GM19438 (cell line): ENCODE data around the gene C5orf22.
"Not testable (repeated sequence)": the region's sequence is repeated elsewhere in the genome, so short reads cannot be mapped to it uniquely, and the experiment has no call there.

ENCODE experiments used
- ATAC-seq: cut with Tn5 transposase; IDR thresholded peaks from one replicate; pipeline ENCODE4 v1.9.1; 2021; ENCODE audit warnings: low read depth; ENCODE audit not compliant: unreplicated experiment

Gene C5orf22

GRCh38 chr5:31531888-31532547, at the start of gene C5orf22, which contains the start of gene DROSHA:
Gene C5orf22 (plus strand): TSS chr5:31532301. CDS start chr5:31532393, 92 bp downstream.
Gene DROSHA (minus strand): TSS chr5:31532093. CDS start chr5:31529059, 3,034 bp downstream.
- ATAC-seq: peak; percentile 86

GRCh38 chr5:31485376-31486207, 46.5 kb upstream of the C5orf22 start:
- ATAC-seq: no peak

GRCh38 chr5:31486441-31486840, 45.7 kb upstream of the C5orf22 start:
- ATAC-seq: no peak

GRCh38 chr5:31487506-31487905, 44.6 kb upstream of the C5orf22 start:
- ATAC-seq: no peak

- ATAC-seq: no peak
Measured at GRCh38 chr5:31492869-31493268, 39.2 kb upstream of the C5orf22 start.

- ATAC-seq: no peak
Measured at GRCh38 chr5:31495336-31495735, 36.8 kb upstream of the C5orf22 start.

- no peak for ATAC-seq
Measured at GRCh38 chr5:31496301-31496700, 35.8 kb upstream of the C5orf22 start.

- no peak for ATAC-seq
Measured at GRCh38 chr5:31496891-31497290, 35.2 kb upstream of the C5orf22 start.

- ATAC-seq: no peak
Measured at GRCh38 chr5:31500256-31500655, 31.8 kb upstream of the C5orf22 start.

- ATAC-seq: no peak
Measured at GRCh38 chr5:31502506-31502905, 29.6 kb upstream of the C5orf22 start.

- no peak for ATAC-seq
Measured at GRCh38 chr5:31504529-31504928, 27.6 kb upstream of the C5orf22 start.

GRCh38 chr5:31511305-31511704, 20.8 kb upstream of the C5orf22 start:
- no peak for ATAC-seq

GRCh38 chr5:31516802-31517201, 15.3 kb upstream of the C5orf22 start:
- ATAC-seq: no peak

GRCh38 chr5:31523041-31523440, 9.1 kb upstream of the C5orf22 start:
- no peak for ATAC-seq

GRCh38 chr5:31530541-31531265, 1.4 kb upstream of the C5orf22 start:
- ATAC-seq: no peak

- ATAC-seq: peak; percentile 37
Measured at GRCh38 chr5:31531543-31531887, 586 bp upstream of the C5orf22 start.

GRCh38 chr5:31534527-31535046, 2.5 kb downstream of the C5orf22 start:
- ATAC-seq: no peak

- ATAC-seq: no peak
Measured at GRCh38 chr5:31536873-31537272, 4.8 kb downstream of the C5orf22 start.

- ATAC-seq: no peak
Measured at GRCh38 chr5:31537349-31537748, 5.2 kb downstream of the C5orf22 start.

GRCh38 chr5:31537851-31538250, 5.8 kb downstream of the C5orf22 start:
- ATAC-seq: no peak

GRCh38 chr5:31549114-31549513, 17.0 kb downstream of the C5orf22 start:
- not testable (repeated sequence) for ATAC-seq
